GM19043 (cell line): ENCODE data around the gene PAX8.
"Not testable (repeated sequence)": the region's sequence is repeated elsewhere in the genome, so short reads cannot be mapped to it uniquely, and the experiment has no call there.

Experiments used
- ATAC-seq: cut with Tn5 transposase; IDR thresholded peaks from one replicate; pipeline ENCODE4 v1.9.1; 2021; ENCODE audit warnings: low read depth; ENCODE audit not compliant: unreplicated experiment

PAX8 gene

GRCh38 chr2:113278742-113279139 lies at the start of gene PAX8:
Gene PAX8 (minus strand): TSS chr2:113278921. CDS start chr2:113278394, 527 bp downstream.
- no peak for ATAC-seq

GRCh38 chr2:113328043-113328442 lies 49.3 kb upstream of the PAX8 start:
- ATAC-seq = no peak

- ATAC-seq = not testable (repeated sequence)
Measured at GRCh38 chr2:113325161-113325731, 46.5 kb upstream of the PAX8 start.

- no peak for ATAC-seq
Measured at GRCh38 chr2:113324684-113325160, 46.0 kb upstream of the PAX8 start.

GRCh38 chr2:113323129-113323528 lies 44.4 kb upstream of the PAX8 start:
- not testable (repeated sequence) for ATAC-seq

GRCh38 chr2:113320106-113320505 lies 41.4 kb upstream of the PAX8 start:
- not testable (repeated sequence) for ATAC-seq

- not testable (repeated sequence) for ATAC-seq
Measured at GRCh38 chr2:113318941-113319340, 40.2 kb upstream of the PAX8 start.

- ATAC-seq = no peak
Measured at GRCh38 chr2:113316085-113316484, 37.4 kb upstream of the PAX8 start.

- ATAC-seq = not testable (repeated sequence)
Measured at GRCh38 chr2:113314663-113315062, 35.9 kb upstream of the PAX8 start.

GRCh38 chr2:113314176-113314575 lies 35.5 kb upstream of the PAX8 start:
- ATAC-seq = not testable (repeated sequence)

GRCh38 chr2:113311781-113312180 lies 33.1 kb upstream of the PAX8 start:
- not testable (repeated sequence) for ATAC-seq

- ATAC-seq = not testable (repeated sequence)
Measured at GRCh38 chr2:113311191-113311590, 32.5 kb upstream of the PAX8 start.

- no peak for ATAC-seq
Measured at GRCh38 chr2:113309655-113310387, 31.1 kb upstream of the PAX8 start.

- not testable (repeated sequence) for ATAC-seq
Measured at GRCh38 chr2:113308784-113309183, 30.1 kb upstream of the PAX8 start.

GRCh38 chr2:113306207-113306606 lies 27.5 kb upstream of the PAX8 start:
- not testable (repeated sequence) for ATAC-seq

GRCh38 chr2:113305749-113306148 lies 27.0 kb upstream of the PAX8 start:
- ATAC-seq = not testable (repeated sequence)

GRCh38 chr2:113305146-113305545 lies 26.4 kb upstream of the PAX8 start:
- ATAC-seq = no peak

- no peak for ATAC-seq
Measured at GRCh38 chr2:113304702-113305101, 26.0 kb upstream of the PAX8 start.

GRCh38 chr2:113302216-113302980 lies 23.7 kb upstream of the PAX8 start:
- not testable (repeated sequence) for ATAC-seq

- no peak for ATAC-seq
Measured at GRCh38 chr2:113300281-113300680, 21.6 kb upstream of the PAX8 start.

- ATAC-seq = no peak
Measured at GRCh38 chr2:113298176-113298575, 19.5 kb upstream of the PAX8 start.
